RPMI8226 (cell line): ENCODE data around the gene KRTAP5-3.
A peak's percentile ranks its signal among the peaks of the same experiment; 100 is the strongest.

Experiments
- DNase-seq: peaks from one replicate; pipeline ENCODE4 v3.0.0-alpha.2; 2015

The KRTAP5-3 gene

DNA sequence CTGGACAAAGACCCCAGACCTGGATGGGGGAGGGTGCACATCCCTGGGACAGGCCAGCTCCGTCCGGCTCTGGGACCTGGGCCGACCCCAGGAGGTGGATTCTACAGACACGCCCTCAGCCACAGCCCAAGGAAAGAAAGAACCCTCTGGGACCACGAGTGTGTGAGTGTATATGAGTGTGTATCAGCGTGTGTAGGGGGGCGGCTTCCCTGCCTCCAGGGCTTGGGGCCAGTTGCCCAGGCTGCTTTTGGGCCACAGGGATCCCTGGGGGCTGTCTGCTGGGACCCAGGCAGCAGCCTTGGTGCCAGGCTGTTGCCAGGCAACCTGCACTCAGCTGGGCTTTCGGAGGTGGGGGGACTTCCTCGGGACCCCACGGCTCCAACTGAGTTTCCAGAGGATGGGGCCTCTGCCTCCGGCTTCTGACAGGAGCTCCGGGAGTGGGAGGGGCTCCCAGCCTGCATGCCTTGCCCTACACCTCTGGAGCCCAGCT is 45.1 kb downstream of the KRTAP5-3 start:
- no peak for DNase-seq

- DNase-seq: no peak
These were observed 45.7 kb downstream of the KRTAP5-3 start for GRCh38 chr11:1562469-1563148.

DNA sequence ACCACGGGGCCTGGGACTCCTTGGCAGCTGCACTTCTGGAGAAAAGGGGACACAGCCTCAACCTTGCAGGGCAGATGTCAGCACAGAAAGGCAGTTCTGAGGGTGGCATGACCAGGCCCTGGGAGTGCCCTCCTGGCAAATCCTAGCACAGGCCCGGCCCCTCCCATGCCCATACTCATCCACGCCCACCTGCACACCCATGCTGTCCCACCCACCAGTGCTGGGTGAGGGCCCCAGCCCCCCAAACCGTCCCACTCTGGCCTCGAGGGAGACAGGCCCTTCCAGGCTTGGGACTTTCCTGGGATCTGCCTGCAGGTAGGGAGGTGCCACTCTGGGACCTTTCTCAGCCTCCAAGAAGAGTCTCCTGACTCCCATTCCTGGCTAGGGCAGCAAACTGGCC is 46.3 kb downstream of the KRTAP5-3 start:
- DNase-seq: no peak

DNA sequence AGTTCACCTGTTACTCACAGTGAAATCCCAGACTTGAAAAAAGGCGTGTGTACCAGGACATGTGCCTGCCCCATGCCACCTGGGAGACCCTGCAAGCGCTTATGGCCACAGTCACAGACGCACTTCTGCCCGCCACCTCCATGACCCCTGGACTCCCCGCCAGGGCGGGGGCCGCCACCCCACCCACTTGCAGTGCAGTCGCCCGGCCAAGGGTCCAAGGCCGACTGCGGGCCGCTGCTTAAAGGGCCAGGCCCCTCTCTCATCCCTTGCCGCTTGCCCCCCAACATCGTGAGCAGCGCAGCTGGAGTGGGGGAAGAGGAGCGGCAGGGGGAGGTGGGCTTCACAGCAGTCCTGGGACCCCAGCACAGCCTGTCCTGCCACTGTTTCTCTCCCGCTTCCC is 47.0 kb downstream of the KRTAP5-3 start:
- no peak for DNase-seq

GRCh38 chr11:1560649-1561251 is 47.5 kb downstream of the KRTAP5-3 start:
- no peak for DNase-seq

DNA sequence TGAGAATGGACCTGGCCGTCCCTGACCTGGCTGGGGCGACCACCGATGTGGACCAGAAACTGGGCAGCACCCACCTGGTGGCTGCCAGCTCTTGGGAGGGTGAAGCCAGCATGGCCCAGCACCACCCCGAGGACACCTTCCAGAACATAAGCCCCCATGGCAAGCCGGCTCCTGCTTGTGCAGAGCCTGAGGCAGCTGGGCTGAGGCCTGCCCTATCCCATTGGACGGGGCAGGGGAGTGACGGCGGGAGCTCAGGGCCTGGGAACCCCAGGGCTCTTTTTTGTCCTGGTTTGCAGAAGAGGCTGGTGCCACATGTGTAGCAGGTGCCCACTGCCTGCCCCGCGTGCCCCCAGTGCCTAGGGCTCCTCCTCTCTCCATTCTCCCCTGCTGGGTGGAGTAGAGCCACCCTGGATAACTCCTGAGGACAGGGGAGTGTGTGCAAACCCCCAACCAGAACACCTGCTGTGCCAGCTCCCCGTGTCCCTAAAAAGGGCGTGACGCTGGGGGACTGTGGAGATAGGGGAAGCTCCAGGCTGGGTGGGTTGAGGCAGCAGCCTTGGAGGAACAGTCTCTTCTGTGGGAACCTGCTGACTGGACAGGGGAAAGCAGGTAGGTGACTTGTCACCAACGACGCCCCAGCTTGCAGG is 48.1 kb downstream of the KRTAP5-3 start:
- DNase-seq: no peak

DNA sequence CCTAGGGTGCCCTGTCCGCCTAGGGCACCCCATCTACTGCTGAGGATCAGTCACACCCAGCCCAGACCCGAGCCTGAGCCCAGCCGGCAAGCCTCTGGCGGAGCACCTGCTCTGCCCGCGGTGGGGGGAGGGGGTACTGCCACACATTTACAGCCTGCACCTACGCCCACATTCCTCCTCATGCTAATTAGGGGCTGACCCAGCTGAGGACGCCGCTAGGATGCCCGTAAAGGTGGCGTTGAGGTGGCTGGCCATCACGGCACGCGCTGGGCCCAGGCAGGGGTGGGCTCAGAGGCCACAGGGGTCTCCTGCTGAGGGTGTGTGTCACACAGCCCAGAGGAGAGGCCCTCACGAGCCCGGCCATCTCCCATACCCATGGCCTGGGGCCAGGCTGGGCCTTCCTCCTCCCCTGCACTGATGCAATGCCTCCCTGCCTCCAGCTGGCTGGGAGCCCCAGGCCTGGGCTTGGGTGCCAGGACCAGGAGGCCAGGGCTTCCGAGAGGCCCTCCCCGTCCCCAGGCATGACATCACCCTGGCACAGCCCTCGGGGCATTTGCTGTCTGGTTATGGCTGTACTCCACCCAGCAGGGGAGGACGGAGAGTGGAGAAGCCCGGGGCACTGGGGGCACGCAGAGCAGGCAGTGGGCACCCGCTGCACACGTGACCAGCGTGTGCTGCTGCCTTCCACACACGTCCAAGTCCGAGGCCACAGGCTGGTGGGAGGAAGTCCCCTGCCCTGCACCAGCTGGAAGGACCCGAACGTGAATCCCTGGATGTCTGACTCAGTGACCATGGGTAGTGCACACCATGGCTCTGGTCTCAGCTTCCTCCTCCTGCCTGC is 48.9 kb downstream of the KRTAP5-3 start:
- DNase-seq: peak; percentile 87

DNA sequence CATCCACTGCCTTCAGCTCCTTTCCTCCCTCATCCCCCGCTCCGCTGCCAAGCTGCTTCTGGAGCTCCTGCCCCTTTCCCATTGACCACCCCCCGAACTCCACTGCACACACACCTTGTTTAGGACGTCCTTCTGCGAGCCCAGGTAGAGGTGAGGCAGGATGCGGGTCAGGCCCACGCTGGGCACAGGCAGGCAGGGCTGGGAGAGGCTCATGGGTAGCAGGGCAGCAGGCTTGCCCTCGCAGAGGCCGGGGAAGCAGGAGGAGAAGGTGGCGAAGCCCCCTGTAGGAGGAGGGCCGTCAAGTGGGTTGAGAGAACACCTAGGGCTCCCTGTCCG is 49.5 kb downstream of the KRTAP5-3 start:
- no peak for DNase-seq

- DNase-seq: no peak
These were observed 50.1 kb downstream of the KRTAP5-3 start for GRCh38 chr11:1557904-1558774.
